HK-2 (cell line): ENCODE measurements around the gene CNPY1.

Experiments used
- DNase-seq: peaks from one replicate; pipeline ENCODE4 v3.0.0-alpha.2; 2018; ENCODE audit not compliant: unreplicated experiment

The CNPY1 gene

GRCh38 chr7:155455776-155456737 lies 90.3 kb downstream of the CNPY1 start:
- no peak for DNase-seq

- DNase-seq, result no peak
Measured at GRCh38 chr7:155455132-155455693, 91.1 kb downstream of the CNPY1 start.

GRCh38 chr7:155454183-155455112 lies 91.9 kb downstream of the CNPY1 start:
- no peak for DNase-seq

DNA sequence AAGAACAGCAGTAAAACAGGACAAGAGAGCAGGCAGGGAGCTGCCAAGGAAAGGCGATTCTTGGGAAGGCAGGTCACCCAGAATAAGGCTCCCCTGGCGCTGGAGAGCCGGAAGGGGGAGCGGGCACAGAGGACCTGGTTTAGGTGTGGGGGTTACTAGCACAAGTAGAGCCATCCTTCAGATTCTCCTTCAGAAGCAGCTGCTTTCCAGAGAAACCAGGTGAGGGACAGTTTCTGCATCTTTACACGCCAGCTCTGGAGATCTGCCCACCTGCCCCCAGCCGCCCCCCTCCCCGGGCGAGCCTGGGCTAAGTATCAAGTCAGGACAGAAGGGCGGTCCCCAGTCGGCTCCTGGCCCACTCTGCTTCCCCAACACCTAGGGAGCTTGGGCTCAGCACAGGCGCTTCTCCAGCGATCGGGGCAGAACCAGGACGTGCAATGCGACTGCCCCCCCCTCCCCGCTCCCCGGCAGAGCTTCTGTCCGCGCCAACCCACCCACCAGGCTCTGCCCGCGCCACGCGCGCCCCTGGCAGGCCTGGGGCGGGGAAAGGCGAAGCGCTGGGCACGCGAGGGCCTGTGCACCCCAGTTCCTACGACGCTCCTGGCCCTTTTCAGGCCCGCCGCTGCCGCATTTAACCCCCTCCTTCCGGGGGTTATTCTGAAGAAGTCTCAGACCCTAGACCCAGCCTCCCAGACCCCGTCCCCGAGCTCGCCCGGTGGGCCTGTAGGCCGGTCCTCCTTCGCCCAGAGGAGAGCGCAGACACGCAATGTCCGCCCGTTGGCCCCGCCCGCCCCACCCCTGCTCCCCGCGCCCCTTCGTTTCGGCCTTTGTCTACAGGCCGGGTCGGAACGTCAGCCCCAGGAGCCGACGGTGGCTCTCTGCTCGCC lies 92.8 kb downstream of the CNPY1 start:
- DNase-seq, result no peak

DNA sequence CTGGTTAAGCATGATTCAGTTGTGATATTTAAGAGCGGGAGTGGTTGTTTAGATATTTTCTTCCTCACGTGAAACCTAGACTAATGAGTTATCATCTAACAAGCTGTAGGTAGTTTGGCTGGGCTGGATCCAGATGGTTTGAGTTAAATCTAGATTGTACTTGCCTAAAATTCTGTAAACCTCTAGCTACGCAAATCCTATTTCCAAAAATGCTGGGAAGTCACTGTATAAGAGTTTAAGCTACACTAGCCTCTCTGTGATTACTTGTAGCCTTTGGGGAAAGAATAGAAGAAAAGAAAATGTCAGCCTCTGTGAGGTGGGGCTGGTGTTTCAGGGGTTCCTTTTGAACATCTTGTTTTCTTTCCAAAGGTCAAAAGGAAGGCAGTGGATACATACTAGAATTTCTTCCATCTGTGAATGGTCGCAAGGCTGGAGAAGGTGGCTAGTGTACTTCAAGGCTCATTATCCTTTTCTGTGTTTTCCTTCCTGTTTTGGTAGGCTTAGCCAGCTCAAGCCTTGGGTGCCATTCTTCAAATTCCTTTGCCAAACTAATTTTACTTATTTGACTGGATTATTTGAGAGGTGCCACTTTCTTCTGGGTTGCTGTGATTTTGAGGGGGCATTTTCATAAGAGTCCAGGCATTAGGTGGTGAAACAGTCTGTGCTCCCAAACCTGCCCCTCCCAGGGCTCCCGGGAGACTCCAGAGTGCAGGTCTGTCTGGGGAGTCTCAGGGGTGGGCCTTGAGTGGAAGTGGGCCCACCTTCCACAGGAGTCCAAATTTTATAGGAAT lies 93.7 kb downstream of the CNPY1 start:
- no peak for DNase-seq

DNA sequence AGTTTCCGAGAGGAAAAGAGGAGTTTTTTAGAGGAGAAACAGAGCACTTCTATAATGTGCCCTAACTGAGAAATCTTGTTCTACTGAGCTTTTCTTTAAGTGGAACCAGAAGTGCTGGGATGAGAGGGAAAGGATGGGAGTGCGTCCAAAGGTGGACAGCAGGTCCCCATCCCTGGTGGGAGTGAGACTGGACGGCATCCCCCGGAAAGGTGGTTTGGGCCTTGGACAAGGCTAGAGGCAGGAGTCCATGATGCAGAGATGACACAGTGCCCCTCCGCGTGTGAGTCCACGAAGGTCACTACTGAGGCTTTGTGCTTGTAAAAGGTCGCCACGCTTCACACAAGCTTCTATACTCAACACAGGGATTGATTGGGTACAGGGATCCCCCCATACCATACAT lies 94.5 kb downstream of the CNPY1 start:
- DNase-seq, result no peak
